SU-DHL-6 (cell line): ENCODE measurements around the gene TXNDC5.

Source experiments
- EZH2phosphoT487 ChIP-seq: fragments of 200-600 bp; sonication (generic), shearing (Covaris generic); conservative IDR thresholded peaks from 2 replicates; pipeline ENCODE4 v1.6.1; 2018; ENCODE audit warnings: mild to moderate bottlenecking, antibody characterized with exemption, low read length, moderate library complexity, mixed read lengths
- TF ChIP-seq, protein P1 (sequence below): fragments of 200-600 bp; sonication (generic); IDR thresholded peaks from one replicate; pipeline ENCODE4 v1.5.1; 2017; ENCODE audit warnings: antibody characterized with exemption, mild to moderate bottlenecking, low read length, moderate library complexity; ENCODE audit not compliant: insufficient read depth, poor library complexity, severe bottlenecking

DNA sequence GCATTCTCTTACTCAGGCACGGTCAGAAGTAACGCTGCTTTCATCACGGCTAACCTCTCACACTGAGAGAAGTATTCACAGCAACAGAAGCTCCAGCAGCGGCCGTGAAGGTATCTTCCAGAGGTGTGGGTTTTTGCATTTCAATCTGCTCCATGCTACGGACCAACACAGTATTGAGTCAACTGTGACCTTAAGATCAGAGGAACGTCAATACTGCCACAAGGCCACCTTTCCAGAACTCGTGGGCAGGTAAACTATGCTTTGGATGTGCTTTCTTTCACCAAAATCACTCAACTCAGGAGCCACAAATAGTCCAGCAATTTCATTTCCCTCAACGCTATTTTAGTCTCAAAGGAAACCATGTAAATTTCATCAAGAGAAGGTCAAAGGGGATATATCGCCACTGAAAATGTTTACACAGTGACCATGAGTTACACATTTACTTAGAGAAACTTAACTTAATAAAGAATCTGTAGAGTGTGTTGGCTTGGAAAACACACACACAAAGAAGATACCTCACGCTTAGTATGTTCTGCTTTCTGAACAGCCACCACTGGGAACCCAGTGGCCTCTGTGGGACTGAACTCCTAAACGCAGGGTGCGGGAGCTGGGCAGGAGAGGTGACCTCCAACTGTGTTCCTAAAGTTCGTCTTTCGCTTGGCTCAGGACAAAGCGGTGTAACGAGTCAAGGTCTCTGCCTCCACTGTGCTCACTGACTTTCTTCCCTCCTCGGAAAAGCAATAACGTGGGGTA is 27.9 kb downstream of the TXNDC5 start:
- TF ChIP-seq, protein P1, sequence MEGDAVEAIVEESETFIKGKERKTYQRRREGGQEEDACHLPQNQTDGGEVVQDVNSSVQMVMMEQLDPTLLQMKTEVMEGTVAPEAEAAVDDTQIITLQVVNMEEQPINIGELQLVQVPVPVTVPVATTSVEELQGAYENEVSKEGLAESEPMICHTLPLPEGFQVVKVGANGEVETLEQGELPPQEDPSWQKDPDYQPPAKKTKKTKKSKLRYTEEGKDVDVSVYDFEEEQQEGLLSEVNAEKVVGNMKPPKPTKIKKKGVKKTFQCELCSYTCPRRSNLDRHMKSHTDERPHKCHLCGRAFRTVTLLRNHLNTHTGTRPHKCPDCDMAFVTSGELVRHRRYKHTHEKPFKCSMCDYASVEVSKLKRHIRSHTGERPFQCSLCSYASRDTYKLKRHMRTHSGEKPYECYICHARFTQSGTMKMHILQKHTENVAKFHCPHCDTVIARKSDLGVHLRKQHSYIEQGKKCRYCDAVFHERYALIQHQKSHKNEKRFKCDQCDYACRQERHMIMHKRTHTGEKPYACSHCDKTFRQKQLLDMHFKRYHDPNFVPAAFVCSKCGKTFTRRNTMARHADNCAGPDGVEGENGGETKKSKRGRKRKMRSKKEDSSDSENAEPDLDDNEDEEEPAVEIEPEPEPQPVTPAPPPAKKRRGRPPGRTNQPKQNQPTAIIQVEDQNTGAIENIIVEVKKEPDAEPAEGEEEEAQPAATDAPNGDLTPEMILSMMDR, result no peak
- TF ChIP-seq EZH2phosphoT487, result no peak
